Measurements from ENCODE around the gene MYO16.

The MYO16 gene

DNA sequence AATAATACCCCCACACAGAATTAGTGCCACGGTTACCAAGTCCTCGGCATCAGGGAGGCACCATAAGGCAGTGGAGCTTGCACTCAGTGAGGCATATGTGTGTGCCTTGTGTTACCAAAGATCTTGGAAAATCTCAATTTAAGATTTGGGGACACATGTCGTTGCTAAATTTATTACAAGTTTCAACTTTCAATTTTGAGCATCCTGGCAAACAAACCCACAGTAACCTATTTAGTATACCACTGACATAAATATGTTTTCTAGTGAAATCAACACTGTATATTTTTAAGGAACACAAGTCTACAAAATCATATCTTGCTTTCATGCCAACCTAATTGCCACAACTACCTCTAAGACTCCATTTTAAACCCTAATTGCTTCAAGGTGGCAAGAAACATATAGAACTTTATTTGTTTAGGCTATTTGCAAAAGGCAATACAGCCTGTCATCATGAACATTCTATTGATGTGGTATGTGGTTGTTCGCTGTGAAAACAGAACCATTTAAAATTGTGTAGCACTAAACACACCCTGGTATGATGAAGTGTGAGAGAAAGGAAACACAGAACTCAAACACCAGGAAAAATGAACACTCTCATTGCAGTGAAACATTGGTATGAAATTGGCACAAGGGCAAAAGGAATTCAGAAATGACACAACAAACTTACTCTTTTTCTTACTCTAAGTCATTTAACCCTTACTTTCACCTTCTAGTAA lies 625.9 kb downstream of the MYO16 start:
- no peak for DNase-seq

DNA sequence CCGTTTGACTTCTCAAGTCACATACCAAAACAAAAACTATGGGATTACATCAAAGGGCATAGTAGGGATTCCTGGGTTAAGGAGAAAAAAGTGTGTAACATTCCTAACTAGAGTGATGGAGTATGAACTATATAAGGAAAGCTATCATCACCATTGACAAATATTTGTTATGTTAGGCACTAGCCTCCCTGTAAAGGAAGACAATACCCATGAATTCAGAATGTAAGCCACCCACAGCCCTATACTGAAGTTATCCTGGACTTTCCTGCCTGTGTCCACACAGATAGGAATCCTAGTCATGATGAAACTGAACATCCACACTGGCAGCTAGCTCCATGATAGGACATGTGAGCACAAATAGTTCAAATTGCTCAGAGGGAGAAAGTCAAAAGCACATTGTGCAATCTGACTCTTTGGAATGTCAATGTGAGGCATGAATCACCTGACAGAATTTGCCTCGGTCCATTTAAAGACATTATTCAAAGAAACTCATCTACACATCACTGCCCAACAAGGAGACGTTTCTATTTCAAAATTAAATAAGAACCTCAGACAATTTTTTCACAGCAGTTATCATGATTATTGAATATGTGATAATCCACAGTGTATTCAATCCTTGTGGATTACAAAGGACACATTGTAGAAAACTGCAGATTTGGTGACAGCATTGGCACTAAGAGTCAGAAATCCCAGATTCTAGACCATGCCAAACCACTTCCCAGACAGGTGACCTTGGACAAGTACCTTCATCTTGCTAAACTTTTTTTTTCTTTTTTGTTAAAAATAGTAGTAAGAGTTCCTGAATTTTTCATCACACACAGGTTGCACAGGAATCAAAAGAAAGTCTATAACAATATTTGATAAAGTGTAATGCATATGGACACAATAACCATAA lies 627.7 kb downstream of the MYO16 start:
- no peak for DNase-seq

Measured in hematopoietic multipotent progenitor cell treated with erythropoietin and hydrocortisone succinate and interleukin-3 and kit ligand, for 6 days (in vitro differentiated cells).